HEK293 (cell line): ENCODE data around the gene BSDC1.

Source experiments
- HOXA7 ChIP-seq: sonication (generic); formaldehyde crosslinking; IDR thresholded peaks from 2 replicates; pipeline ENCODE4 v1.8.1; 2022; ENCODE audit warnings: missing genetic modification reagents, borderline replicate concordance
- INSM2 ChIP-seq: fragments of 450-650 bp; formaldehyde crosslinking; IDR thresholded peaks from 2 replicates; pipeline ENCODE4 v1.5.1; 2016; ENCODE audit warnings: missing biosample characterization, missing genetic modification characterization
- KLF1 ChIP-seq: fragments of 450-650 bp; formaldehyde crosslinking; IDR thresholded peaks from 2 replicates; pipeline ENCODE4 v1.5.1; 2016; ENCODE audit warnings: missing biosample characterization, missing genetic modification characterization
- KLF7 ChIP-seq: fragments of 450-650 bp; formaldehyde crosslinking; IDR thresholded peaks from 2 replicates; pipeline ENCODE4 v1.5.1; 2016; ENCODE audit warnings: missing biosample characterization, missing genetic modification characterization, borderline replicate concordance
- KLF8 ChIP-seq: fragments of 450-650 bp; formaldehyde crosslinking; IDR thresholded peaks from 2 replicates; pipeline ENCODE4 v1.5.1; 2016; ENCODE audit warnings: missing biosample characterization, missing genetic modification characterization
- MEIS1 ChIP-seq: sonication (generic); formaldehyde crosslinking; IDR thresholded peaks from 2 replicates; pipeline ENCODE4 v1.8.1; 2022; ENCODE audit warnings: missing genetic modification reagents, mild to moderate bottlenecking, borderline replicate concordance
- REPIN1 ChIP-seq: fragments of 450-650 bp; formaldehyde crosslinking; IDR thresholded peaks from 2 replicates; pipeline ENCODE4 v1.5.1; 2017; ENCODE audit warnings: missing biosample characterization, missing genetic modification characterization, low read depth
- TCF7L2 ChIP-seq: IDR thresholded peaks from 2 replicates; pipeline ENCODE4 v1.6.1; 2011; ENCODE audit warnings: low read depth, mild to moderate bottlenecking, inconsistent platforms, low read length, moderate library complexity, borderline replicate concordance
- ZBTB20 ChIP-seq: fragments of 450-650 bp; formaldehyde crosslinking; IDR thresholded peaks from 2 replicates; pipeline ENCODE4 v1.5.1; 2016; ENCODE audit warnings: missing biosample characterization, missing genetic modification characterization
- ZIC2 ChIP-seq: fragments of 450-650 bp; formaldehyde crosslinking; IDR thresholded peaks from 2 replicates; pipeline ENCODE4 v1.5.1; 2016; ENCODE audit warnings: missing biosample characterization, missing genetic modification characterization
- ZNF121 ChIP-seq: fragments of 450-650 bp; formaldehyde crosslinking; IDR thresholded peaks from 2 replicates; pipeline ENCODE4 v1.5.1; 2016; ENCODE audit warnings: missing biosample characterization, missing genetic modification characterization
- ZNF132 ChIP-seq: fragments of 450-650 bp; formaldehyde crosslinking; IDR thresholded peaks from 2 replicates; pipeline ENCODE4 v1.5.1; 2017; ENCODE audit warnings: missing biosample characterization, missing genetic modification characterization, borderline replicate concordance
- ZNF174 ChIP-seq: fragments of 450-650 bp; formaldehyde crosslinking; IDR thresholded peaks from 2 replicates; pipeline ENCODE4 v1.5.0; 2017; ENCODE audit warnings: missing biosample characterization, mild to moderate bottlenecking, missing genetic modification characterization
- ZNF221 ChIP-seq: fragments of 450-650 bp; formaldehyde crosslinking; IDR thresholded peaks from 2 replicates; pipeline ENCODE4 v1.5.1; 2017; ENCODE audit warnings: missing biosample characterization, missing genetic modification characterization, borderline replicate concordance
- ZNF23 ChIP-seq: fragments of 450-650 bp; formaldehyde crosslinking; IDR thresholded peaks from 2 replicates; pipeline ENCODE4 v1.5.1; 2016; ENCODE audit warnings: missing biosample characterization, missing genetic modification characterization, borderline replicate concordance
- ZNF266 ChIP-seq: fragments of 450-650 bp; formaldehyde crosslinking; IDR thresholded peaks from 2 replicates; pipeline ENCODE4 v1.5.1; 2016; ENCODE audit warnings: missing biosample characterization, missing genetic modification characterization, low read depth
- ZNF350 ChIP-seq: fragments of 450-650 bp; formaldehyde crosslinking; IDR thresholded peaks from 2 replicates; pipeline ENCODE4 v1.5.0; 2017; ENCODE audit warnings: missing biosample characterization, mild to moderate bottlenecking, missing genetic modification characterization
- ZNF354C ChIP-seq: fragments of 450-650 bp; formaldehyde crosslinking; IDR thresholded peaks from 2 replicates; pipeline ENCODE4 v1.5.1; 2016; ENCODE audit warnings: missing biosample characterization, missing genetic modification characterization, low read depth, borderline replicate concordance
- ZNF391 ChIP-seq: fragments of 450-650 bp; formaldehyde crosslinking; IDR thresholded peaks from 2 replicates; pipeline ENCODE4 v1.5.1; 2016; ENCODE audit warnings: low read depth, missing biosample characterization, missing genetic modification characterization, borderline replicate concordance
- ZNF433 ChIP-seq: fragments of 450-650 bp; formaldehyde crosslinking; IDR thresholded peaks from 2 replicates; pipeline ENCODE4 v1.5.1; 2016; ENCODE audit warnings: missing biosample characterization, missing genetic modification characterization, low read depth
- ZNF560 ChIP-seq: fragments of 450-650 bp; formaldehyde crosslinking; IDR thresholded peaks from 2 replicates; pipeline ENCODE4 v1.5.1; 2017; ENCODE audit warnings: missing biosample characterization, missing genetic modification characterization, borderline replicate concordance
- ZNF623 ChIP-seq: fragments of 450-650 bp; formaldehyde crosslinking; IDR thresholded peaks from 2 replicates; pipeline ENCODE4 v1.5.1; 2016; ENCODE audit warnings: missing biosample characterization, missing genetic modification characterization
- ZNF654 ChIP-seq: fragments of 450-650 bp; formaldehyde crosslinking; IDR thresholded peaks from 2 replicates; pipeline ENCODE4 v1.5.1; 2016; ENCODE audit warnings: low read depth, missing biosample characterization, missing genetic modification characterization
- ZNF677 ChIP-seq: fragments of 450-650 bp; IDR thresholded peaks from 2 replicates; pipeline ENCODE4 v1.5.0; 2018; ENCODE audit warnings: missing biosample characterization, mild to moderate bottlenecking, missing genetic modification characterization, moderate library complexity
- ZNF747 ChIP-seq: fragments of 450-650 bp; formaldehyde crosslinking; IDR thresholded peaks from 2 replicates; pipeline ENCODE4 v1.5.1; 2016; ENCODE audit warnings: missing biosample characterization, missing genetic modification characterization
- ZNF777 ChIP-seq: fragments of 450-650 bp; formaldehyde crosslinking; IDR thresholded peaks from 2 replicates; pipeline ENCODE4 v1.5.1; 2017; ENCODE audit warnings: missing biosample characterization, missing genetic modification characterization, borderline replicate concordance
- TF ChIP-seq, protein P1 (sequence below): fragments of 450-650 bp; formaldehyde crosslinking; optimal IDR thresholded peaks from 2 replicates; pipeline ENCODE3; 2016; ENCODE audit warnings: missing biosample characterization, mild to moderate bottlenecking, missing genetic modification characterization
- TF ChIP-seq, protein P2 (sequence below): fragments of 450-650 bp; formaldehyde crosslinking; conservative IDR thresholded peaks from 2 replicates; pipeline ENCODE4 v1.5.1; 2016; ENCODE audit warnings: low read depth, missing biosample characterization, missing genetic modification characterization
- TF ChIP-seq, protein P3 (sequence below): fragments of 450-650 bp; formaldehyde crosslinking; IDR thresholded peaks from 2 replicates; pipeline ENCODE4 v1.5.1; 2016; ENCODE audit warnings: missing biosample characterization, missing genetic modification characterization
- TF ChIP-seq, protein P4 (sequence below): fragments of 450-650 bp; formaldehyde crosslinking; IDR thresholded peaks from 2 replicates; pipeline ENCODE4 v1.5.1; 2016; ENCODE audit warnings: missing biosample characterization, missing genetic modification characterization

BSDC1 gene

GRCh38 chr1:32335790-32336590, 58.3 kb downstream of the BSDC1 start, which contains the start of gene MARCKSL1 (continued):
- TF ChIP-seq KLF7 (tag by site-specific recombination) (no peak), ZBTB20 (tag by site-specific recombination) (peak; percentile 51; the same call in 1 of the 2 replicates), ZNF777 (tag by site-specific recombination) (0 out of 2 replicates have a peak, but pooled peaks have one; percentile 13), ZNF132 (tag by site-specific recombination) (no peak), ZNF121 (no peak), KLF1 (tag by site-specific recombination) (peak; percentile 43; the same call in 1 of the 2 replicates), ZNF560 (no peak), ZNF354C (no peak), ZNF677 (tag by site-specific recombination) (no peak), HOXA7 (CRISPR knock-in tag) (no peak), KLF8 (tag by site-specific recombination) (peak; percentile 58; the same call in 1 of the 2 replicates), ZIC2 (tag by site-specific recombination) (peak; percentile 45), INSM2 (tag by site-specific recombination) (no peak), ZNF433 (tag by site-specific recombination) (no peak), REPIN1 (tag by site-specific recombination) (no peak), ZNF350 (tag by site-specific recombination) (no peak), ZNF221 (tag by site-specific recombination) (no peak), ZNF654 (tag by site-specific recombination) (no peak), ZNF23 (tag by site-specific recombination) (no peak), ZNF747 (no peak), MEIS1 (no peak), TCF7L2 (peak; percentile 50; the same call in 1 of the 2 replicates), ZNF623 (no peak), ZNF391 (no peak), ZNF174 (no peak), ZNF266 (no peak)
- TF ChIP-seq, protein P1, sequence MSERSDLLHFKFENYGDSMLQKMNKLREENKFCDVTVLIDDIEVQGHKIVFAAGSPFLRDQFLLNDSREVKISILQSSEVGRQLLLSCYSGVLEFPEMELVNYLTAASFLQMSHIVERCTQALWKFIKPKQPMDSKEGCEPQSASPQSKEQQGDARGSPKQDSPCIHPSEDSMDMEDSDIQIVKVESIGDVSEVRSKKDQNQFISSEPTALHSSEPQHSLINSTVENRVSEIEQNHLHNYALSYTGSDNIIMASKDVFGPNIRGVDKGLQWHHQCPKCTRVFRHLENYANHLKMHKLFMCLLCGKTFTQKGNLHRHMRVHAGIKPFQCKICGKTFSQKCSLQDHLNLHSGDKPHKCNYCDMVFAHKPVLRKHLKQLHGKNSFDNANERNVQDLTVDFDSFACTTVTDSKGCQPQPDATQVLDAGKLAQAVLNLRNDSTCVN (tag by site-specific recombination) = peak; percentile 39
- TF ChIP-seq, protein P2, sequence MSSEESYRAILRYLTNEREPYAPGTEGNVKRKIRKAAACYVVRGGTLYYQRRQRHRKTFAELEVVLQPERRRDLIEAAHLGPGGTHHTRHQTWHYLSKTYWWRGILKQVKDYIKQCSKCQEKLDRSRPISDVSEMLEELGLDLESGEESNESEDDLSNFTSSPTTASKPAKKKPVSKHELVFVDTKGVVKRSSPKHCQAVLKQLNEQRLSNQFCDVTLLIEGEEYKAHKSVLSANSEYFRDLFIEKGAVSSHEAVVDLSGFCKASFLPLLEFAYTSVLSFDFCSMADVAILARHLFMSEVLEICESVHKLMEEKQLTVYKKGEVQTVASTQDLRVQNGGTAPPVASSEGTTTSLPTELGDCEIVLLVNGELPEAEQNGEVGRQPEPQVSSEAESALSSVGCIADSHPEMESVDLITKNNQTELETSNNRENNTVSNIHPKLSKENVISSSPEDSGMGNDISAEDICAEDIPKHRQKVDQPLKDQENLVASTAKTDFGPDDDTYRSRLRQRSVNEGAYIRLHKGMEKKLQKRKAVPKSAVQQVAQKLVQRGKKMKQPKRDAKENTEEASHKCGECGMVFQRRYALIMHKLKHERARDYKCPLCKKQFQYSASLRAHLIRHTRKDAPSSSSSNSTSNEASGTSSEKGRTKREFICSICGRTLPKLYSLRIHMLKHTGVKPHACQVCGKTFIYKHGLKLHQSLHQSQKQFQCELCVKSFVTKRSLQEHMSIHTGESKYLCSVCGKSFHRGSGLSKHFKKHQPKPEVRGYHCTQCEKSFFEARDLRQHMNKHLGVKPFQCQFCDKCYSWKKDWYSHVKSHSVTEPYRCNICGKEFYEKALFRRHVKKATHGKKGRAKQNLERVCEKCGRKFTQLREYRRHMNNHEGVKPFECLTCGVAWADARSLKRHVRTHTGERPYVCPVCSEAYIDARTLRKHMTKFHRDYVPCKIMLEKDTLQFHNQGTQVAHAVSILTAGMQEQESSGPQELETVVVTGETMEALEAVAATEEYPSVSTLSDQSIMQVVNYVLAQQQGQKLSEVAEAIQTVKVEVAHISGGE (tag by site-specific recombination) = no peak
- TF ChIP-seq, protein P3, sequence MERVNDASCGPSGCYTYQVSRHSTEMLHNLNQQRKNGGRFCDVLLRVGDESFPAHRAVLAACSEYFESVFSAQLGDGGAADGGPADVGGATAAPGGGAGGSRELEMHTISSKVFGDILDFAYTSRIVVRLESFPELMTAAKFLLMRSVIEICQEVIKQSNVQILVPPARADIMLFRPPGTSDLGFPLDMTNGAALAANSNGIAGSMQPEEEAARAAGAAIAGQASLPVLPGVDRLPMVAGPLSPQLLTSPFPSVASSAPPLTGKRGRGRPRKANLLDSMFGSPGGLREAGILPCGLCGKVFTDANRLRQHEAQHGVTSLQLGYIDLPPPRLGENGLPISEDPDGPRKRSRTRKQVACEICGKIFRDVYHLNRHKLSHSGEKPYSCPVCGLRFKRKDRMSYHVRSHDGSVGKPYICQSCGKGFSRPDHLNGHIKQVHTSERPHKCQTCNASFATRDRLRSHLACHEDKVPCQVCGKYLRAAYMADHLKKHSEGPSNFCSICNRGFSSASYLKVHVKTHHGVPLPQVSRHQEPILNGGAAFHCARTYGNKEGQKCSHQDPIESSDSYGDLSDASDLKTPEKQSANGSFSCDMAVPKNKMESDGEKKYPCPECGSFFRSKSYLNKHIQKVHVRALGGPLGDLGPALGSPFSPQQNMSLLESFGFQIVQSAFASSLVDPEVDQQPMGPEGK (tag by site-specific recombination) = peak; percentile 90
- TF ChIP-seq, protein P4, sequence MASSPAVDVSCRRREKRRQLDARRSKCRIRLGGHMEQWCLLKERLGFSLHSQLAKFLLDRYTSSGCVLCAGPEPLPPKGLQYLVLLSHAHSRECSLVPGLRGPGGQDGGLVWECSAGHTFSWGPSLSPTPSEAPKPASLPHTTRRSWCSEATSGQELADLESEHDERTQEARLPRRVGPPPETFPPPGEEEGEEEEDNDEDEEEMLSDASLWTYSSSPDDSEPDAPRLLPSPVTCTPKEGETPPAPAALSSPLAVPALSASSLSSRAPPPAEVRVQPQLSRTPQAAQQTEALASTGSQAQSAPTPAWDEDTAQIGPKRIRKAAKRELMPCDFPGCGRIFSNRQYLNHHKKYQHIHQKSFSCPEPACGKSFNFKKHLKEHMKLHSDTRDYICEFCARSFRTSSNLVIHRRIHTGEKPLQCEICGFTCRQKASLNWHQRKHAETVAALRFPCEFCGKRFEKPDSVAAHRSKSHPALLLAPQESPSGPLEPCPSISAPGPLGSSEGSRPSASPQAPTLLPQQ = 0 out of 2 replicates have a peak, but pooled peaks have one; percentile 61
